ENCODE results near the gene DENND11. TPM values are rescaled to one million over a fixed set of nuclear protein-coding genes. Genes with fewer than 3 reads are reported as not detected.

DENND11 gene
- total and polyA plus RNA-seq, 4 donors, result 23.1 to 33.7 (median 25.5) TPM

GRCh38 chr7:141700848-141701371 lies 1.1 kb downstream of the DENND11 start:
- peak overlapping the region; percentile 56 for H3K4me3 ChIP-seq (ENCODE audit: low read depth, low read length)
- no peaks in the 10 kb centered on the region for H3K27me3 ChIP-seq (ENCODE audit: control insufficient read depth, insufficient read depth, low read length)
- DNase-seq (ENCODE audit: low read depth in 4 of 6, low spot score in 6 of 6), result peak in 2 of 6 donors; percentile 39 to 46
- peaks cover 25% of the 10 kb centered on the region for H3K4me1 ChIP-seq (ENCODE audit: control insufficient read depth, insufficient read depth, low read length)
- no peaks in the 10 kb centered on the region for H3K9me3 ChIP-seq (ENCODE audit: control insufficient read depth, insufficient read depth, low read length)
- WGBS (ENCODE audit: insufficient coverage), result 10% methylated on average over 5 of the region's 20 CpGs
- no peaks in the 10 kb centered on the region for H3K36me3 ChIP-seq (ENCODE audit: control insufficient read depth, insufficient read depth, low read length)
- H3K27ac ChIP-seq (ENCODE audit: low read depth, low read length), result peak overlapping the region; percentile 61

GRCh38 chr7:141700296-141700847 lies 1.6 kb downstream of the DENND11 start:
- H3K27ac ChIP-seq (ENCODE audit: low read depth, low read length), result peak overlapping the region; percentile 61
- peaks cover 28% of the 10 kb centered on the region for H3K4me1 ChIP-seq (ENCODE audit: control insufficient read depth, insufficient read depth, low read length)
- H3K27me3 ChIP-seq (ENCODE audit: control insufficient read depth, insufficient read depth, low read length), result no peaks in the 10 kb centered on the region
- 25% methylated on average over 2 of the region's 5 CpGs for WGBS (ENCODE audit: insufficient coverage)
- no peaks in the 10 kb centered on the region for H3K36me3 ChIP-seq (ENCODE audit: control insufficient read depth, insufficient read depth, low read length)
- no peaks in the 10 kb centered on the region for H3K9me3 ChIP-seq (ENCODE audit: control insufficient read depth, insufficient read depth, low read length)
- peak overlapping the region; percentile 56 for H3K4me3 ChIP-seq (ENCODE audit: low read depth, low read length)
- peak in 1 of 6 donors; percentile 29 for DNase-seq (ENCODE audit: low read depth in 4 of 6, low spot score in 6 of 6)

- no peak for DNase-seq (ENCODE audit: low read depth in 4 of 6, low spot score in 6 of 6)
- no peaks in the 10 kb centered on the region for H3K27me3 ChIP-seq (ENCODE audit: control insufficient read depth, insufficient read depth, low read length)
- WGBS (ENCODE audit: insufficient coverage), result no CpG with 5 or more reads among the region's 3 CpGs
- no peak overlapping the region for H3K4me3 ChIP-seq (ENCODE audit: low read depth, low read length)
- H3K27ac ChIP-seq (ENCODE audit: low read depth, low read length), result no peak overlapping the region
- H3K36me3 ChIP-seq (ENCODE audit: control insufficient read depth, insufficient read depth, low read length), result no peaks in the 10 kb centered on the region
- H3K9me3 ChIP-seq (ENCODE audit: control insufficient read depth, insufficient read depth, low read length), result no peaks in the 10 kb centered on the region
- peaks cover 28% of the 10 kb centered on the region for H3K4me1 ChIP-seq (ENCODE audit: control insufficient read depth, insufficient read depth, low read length)
Observed at GRCh38 chr7:141699860-141700259, 2.1 kb downstream of the DENND11 start.

DNA sequence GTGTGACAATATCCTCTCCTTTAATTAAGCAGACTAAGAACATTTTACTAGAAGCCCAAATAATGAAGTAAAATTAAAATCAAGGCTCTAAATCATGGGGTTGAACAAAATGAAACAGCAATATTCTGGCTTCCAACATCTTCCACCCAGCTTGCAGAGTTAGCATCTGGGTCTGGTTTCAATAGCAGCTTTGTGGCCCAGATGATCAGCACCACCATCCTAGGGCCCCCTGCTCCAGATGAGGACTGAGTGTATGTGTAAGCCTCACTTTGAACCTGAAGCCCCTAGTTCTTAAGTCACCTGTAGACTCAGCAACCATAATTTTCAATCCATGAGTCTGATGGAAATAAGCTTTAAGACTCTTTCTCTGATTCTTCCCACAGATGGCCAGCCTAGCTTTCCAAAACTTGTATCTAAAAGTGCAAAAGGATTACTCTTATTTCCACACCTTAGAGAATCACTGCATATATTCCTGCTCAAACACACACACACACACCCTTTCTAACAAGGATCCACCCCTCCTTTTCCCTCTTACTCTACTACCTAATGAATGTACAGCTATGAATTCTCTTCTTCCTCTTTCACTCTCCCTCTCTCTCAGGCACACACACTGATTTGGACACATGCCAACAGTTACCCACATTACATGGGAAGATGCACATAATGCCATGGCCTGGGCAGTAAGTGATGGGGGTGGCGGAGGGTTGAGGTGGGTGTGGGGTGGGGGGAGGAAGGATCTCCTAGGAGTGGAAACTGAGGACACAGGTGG lies 3.5 kb downstream of the DENND11 start:
- H3K27me3 ChIP-seq (ENCODE audit: control insufficient read depth, insufficient read depth, low read length), result no peaks in the 10 kb centered on the region
- H3K4me3 ChIP-seq (ENCODE audit: low read depth, low read length), result no peak overlapping the region
- no peaks in the 10 kb centered on the region for H3K9me3 ChIP-seq (ENCODE audit: control insufficient read depth, insufficient read depth, low read length)
- no CpG with 5 or more reads among the region's 1 CpG for WGBS (ENCODE audit: insufficient coverage)
- H3K36me3 ChIP-seq (ENCODE audit: control insufficient read depth, insufficient read depth, low read length), result no peaks in the 10 kb centered on the region
- peaks cover 28% of the 10 kb centered on the region for H3K4me1 ChIP-seq (ENCODE audit: control insufficient read depth, insufficient read depth, low read length)
- H3K27ac ChIP-seq (ENCODE audit: low read depth, low read length), result no peak overlapping the region
- DNase-seq (ENCODE audit: low read depth in 4 of 6, low spot score in 6 of 6), result no peak

GRCh38 chr7:141697211-141697871 lies 4.6 kb downstream of the DENND11 start:
- H3K4me1 ChIP-seq (ENCODE audit: control insufficient read depth, insufficient read depth, low read length), result peaks cover 28% of the 10 kb centered on the region
- no peaks in the 10 kb centered on the region for H3K9me3 ChIP-seq (ENCODE audit: control insufficient read depth, insufficient read depth, low read length)
- no peaks in the 10 kb centered on the region for H3K36me3 ChIP-seq (ENCODE audit: control insufficient read depth, insufficient read depth, low read length)
- WGBS (ENCODE audit: insufficient coverage), result 26% methylated on average over 7 of the region's 10 CpGs
- DNase-seq (ENCODE audit: low read depth in 4 of 6, low spot score in 6 of 6), result no peak
- no peak overlapping the region for H3K4me3 ChIP-seq (ENCODE audit: low read depth, low read length)
- no peaks in the 10 kb centered on the region for H3K27me3 ChIP-seq (ENCODE audit: control insufficient read depth, insufficient read depth, low read length)
- H3K27ac ChIP-seq (ENCODE audit: low read depth, low read length), result no peak overlapping the region

DNA sequence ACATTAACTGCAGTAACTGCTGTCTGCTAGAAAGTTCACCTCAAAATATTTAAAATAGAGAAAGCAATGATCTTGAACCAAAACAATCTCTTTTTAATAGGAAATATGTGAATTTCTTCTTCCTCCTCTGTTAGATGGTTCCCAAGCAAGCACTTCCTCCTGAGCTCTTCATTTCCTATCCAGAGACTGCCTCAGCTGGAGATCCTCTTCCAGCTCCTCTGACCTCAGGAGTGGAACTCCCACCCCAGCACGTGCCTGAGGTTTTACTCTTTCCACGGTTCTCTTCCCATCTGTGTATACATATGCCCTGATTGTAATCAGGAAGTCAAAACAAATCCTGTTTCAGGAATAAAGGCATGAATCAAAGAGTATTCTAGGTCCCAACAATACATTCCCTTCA lies 5.6 kb downstream of the DENND11 start:
- 50% methylated on average over 2 of the region's 2 CpGs for WGBS (ENCODE audit: insufficient coverage)
- H3K27me3 ChIP-seq (ENCODE audit: control insufficient read depth, insufficient read depth, low read length), result no peaks in the 10 kb centered on the region
- no peaks in the 10 kb centered on the region for H3K9me3 ChIP-seq (ENCODE audit: control insufficient read depth, insufficient read depth, low read length)
- DNase-seq (ENCODE audit: low read depth in 4 of 6, low spot score in 6 of 6), result no peak
- no peak overlapping the region for H3K27ac ChIP-seq (ENCODE audit: low read depth, low read length)
- H3K4me1 ChIP-seq (ENCODE audit: control insufficient read depth, insufficient read depth, low read length), result peaks cover 28% of the 10 kb centered on the region
- no peak overlapping the region for H3K4me3 ChIP-seq (ENCODE audit: low read depth, low read length)
- H3K36me3 ChIP-seq (ENCODE audit: control insufficient read depth, insufficient read depth, low read length), result no peaks in the 10 kb centered on the region

DNA sequence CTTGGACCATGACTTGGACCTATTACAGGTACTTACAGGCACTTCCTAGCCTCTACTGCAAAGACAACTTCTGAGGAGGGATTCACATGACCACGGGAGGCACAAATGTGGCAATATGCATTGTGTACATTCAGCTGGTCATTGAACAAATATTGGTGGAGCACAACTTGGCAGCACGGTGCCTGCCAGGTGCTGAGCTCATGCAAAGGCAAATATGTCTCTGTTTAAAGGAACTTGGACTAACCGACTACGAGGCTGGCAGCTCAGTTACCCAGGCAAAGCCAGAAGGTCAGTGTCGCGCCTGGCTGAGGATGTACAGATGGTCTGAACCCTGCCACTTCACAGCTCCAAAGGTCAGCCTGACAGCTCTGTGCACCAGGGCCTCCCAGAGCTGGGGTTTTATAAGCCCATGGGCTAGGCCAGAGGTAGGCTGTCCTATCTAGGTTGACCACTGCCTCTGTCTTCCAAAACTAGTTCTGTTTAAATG lies 6.1 kb downstream of the DENND11 start:
- no peaks in the 10 kb centered on the region for H3K36me3 ChIP-seq (ENCODE audit: control insufficient read depth, insufficient read depth, low read length)
- no peak overlapping the region for H3K27ac ChIP-seq (ENCODE audit: low read depth, low read length)
- peaks cover 25% of the 10 kb centered on the region for H3K4me1 ChIP-seq (ENCODE audit: control insufficient read depth, insufficient read depth, low read length)
- H3K9me3 ChIP-seq (ENCODE audit: control insufficient read depth, insufficient read depth, low read length), result no peaks in the 10 kb centered on the region
- H3K27me3 ChIP-seq (ENCODE audit: control insufficient read depth, insufficient read depth, low read length), result no peaks in the 10 kb centered on the region
- DNase-seq (ENCODE audit: low read depth in 4 of 6, low spot score in 6 of 6), result no peak
- 79% methylated on average over 6 of the region's 6 CpGs for WGBS (ENCODE audit: insufficient coverage)
- H3K4me3 ChIP-seq (ENCODE audit: low read depth, low read length), result no peak overlapping the region

GRCh38 chr7:141693082-141693481 lies 8.9 kb downstream of the DENND11 start:
- H3K9me3 ChIP-seq (ENCODE audit: control insufficient read depth, insufficient read depth, low read length), result no peaks in the 10 kb centered on the region
- no peaks in the 10 kb centered on the region for H3K27me3 ChIP-seq (ENCODE audit: control insufficient read depth, insufficient read depth, low read length)
- H3K4me1 ChIP-seq (ENCODE audit: control insufficient read depth, insufficient read depth, low read length), result peaks cover 16% of the 10 kb centered on the region
- no peak for DNase-seq (ENCODE audit: low read depth in 4 of 6, low spot score in 6 of 6)
- H3K36me3 ChIP-seq (ENCODE audit: control insufficient read depth, insufficient read depth, low read length), result no peaks in the 10 kb centered on the region
- no peak overlapping the region for H3K4me3 ChIP-seq (ENCODE audit: low read depth, low read length)
- H3K27ac ChIP-seq (ENCODE audit: low read depth, low read length), result no peak overlapping the region
- no CpG with 5 or more reads among the region's 3 CpGs for WGBS (ENCODE audit: insufficient coverage)

- Histone ChIP-seq H3K4me1 (ENCODE audit: control insufficient read depth, insufficient read depth, low read length) (peaks cover 8% of the 10 kb centered on the region), H3K4me3 (ENCODE audit: low read depth, low read length) (no peak overlapping the region), H3K27ac (ENCODE audit: low read depth, low read length) (no peak overlapping the region), H3K36me3 (ENCODE audit: control insufficient read depth, insufficient read depth, low read length) (no peaks in the 10 kb centered on the region), H3K9me3 (ENCODE audit: control insufficient read depth, insufficient read depth, low read length) (no peaks in the 10 kb centered on the region), H3K27me3 (ENCODE audit: control insufficient read depth, insufficient read depth, low read length) (no peaks in the 10 kb centered on the region)
- WGBS (ENCODE audit: insufficient coverage), result no CpG with 5 or more reads among the region's 4 CpGs
- peak in 1 of 6 donors; percentile 73 for DNase-seq (ENCODE audit: low read depth in 4 of 6, low spot score in 6 of 6)
Observed at GRCh38 chr7:141691961-141692360, 10.0 kb downstream of the DENND11 start.
